ENCODE data around the gene STX11.

GRCh38 chr6:144223686-144224085, 73.4 kb downstream of the STX11 start:
- TF ChIP-seq POLR2AphosphoS5 (IDR thresholded peaks at IDR 0.05; ENCODE audit: low read depth, low read length) (no peak), CTCF (IDR thresholded peaks at IDR 0.05) (no peak)

Data from Panc1 (cell line).